ENCODE data around the gene COL15A1. TPM values are rescaled to one million over a fixed set of nuclear protein-coding genes. Genes with fewer than 3 reads are reported as not detected.

Gene COL15A1
- total RNA-seq, 1 experiment from 2014 or later: 0.22 TPM

DNA sequence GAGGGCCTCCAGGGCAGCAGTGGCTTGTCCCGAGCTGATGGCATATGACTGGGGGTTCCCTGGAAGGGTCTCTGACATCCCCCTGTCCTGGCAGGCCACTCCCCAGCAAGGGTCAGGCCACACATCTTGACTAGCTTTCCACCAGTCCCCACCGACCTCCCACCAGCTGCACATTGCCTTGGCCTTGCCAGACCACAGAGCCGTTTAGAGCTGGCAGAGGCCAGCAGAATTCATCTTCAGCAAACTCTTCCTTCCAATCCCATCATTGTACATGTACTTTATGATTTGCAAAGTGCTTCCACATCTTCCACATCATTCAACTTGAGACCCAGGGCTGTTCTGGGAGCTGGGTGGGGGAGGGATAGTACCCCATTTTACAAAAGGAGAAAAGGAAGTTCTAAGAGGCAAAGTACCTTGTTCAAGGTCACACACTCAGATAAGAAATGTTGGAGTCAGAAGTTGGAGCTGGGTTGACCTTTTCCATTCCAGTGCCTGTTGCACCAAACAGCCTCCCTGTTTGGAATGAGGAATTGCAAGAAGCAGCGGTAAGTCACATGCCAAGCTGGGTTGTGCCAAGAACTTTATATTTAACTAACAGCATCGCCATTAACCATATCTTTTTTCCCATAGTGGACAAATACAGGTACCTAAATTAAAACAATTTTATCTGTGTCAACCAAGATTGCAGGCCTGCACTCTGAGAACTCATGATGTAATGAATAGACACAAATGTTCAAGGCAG is 25.8 kb upstream of the COL15A1 start (continued):
- TF ChIP-seq, protein P1, sequence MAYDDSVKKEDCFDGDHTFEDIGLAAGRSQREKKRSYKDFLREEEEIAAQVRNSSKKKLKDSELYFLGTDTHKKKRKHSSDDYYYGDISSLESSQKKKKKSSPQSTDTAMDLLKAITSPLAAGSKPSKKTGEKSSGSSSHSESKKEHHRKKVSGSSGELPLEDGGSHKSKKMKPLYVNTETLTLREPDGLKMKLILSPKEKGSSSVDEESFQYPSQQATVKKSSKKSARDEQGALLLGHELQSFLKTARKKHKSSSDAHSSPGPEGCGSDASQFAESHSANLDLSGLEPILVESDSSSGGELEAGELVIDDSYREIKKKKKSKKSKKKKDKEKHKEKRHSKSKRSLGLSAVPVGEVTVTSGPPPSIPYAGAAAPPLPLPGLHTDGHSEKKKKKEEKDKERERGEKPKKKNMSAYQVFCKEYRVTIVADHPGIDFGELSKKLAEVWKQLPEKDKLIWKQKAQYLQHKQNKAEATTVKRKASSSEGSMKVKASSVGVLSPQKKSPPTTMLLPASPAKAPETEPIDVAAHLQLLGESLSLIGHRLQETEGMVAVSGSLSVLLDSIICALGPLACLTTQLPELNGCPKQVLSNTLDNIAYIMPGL (CRISPR knock-in tag; IDR thresholded peaks at IDR 0.05): no peak

GRCh38 chr9:98921732-98922131 is 22.0 kb upstream of the COL15A1 start:
- no peak overlapping the region for H3K4me3 Mint-ChIP-seq
- ChIA-PET CTCF (no interaction called here), POLR2A (interaction anchor here (0.6 kb wide), 1 partner anchor 130 kb away, joined by 3 read pairs; no protein-coding TSS in a partner anchor)
- H3K36me3 Mint-ChIP-seq: no peaks in the 10 kb centered on the region
- H3K27me3 Mint-ChIP-seq (ENCODE audit: low read depth): no peaks in the 10 kb centered on the region
- no peaks in the 10 kb centered on the region for H3K9me3 Mint-ChIP-seq
- TF ChIP-seq TCF7 (CRISPR knock-in tag; IDR thresholded peaks at IDR 0.05; ENCODE audit: low read depth) (no peak), FOXP1 (CRISPR knock-in tag; IDR thresholded peaks at IDR 0.05; ENCODE audit: borderline replicate concordance) (no peak), ZNF425 (CRISPR knock-in tag; conservative IDR thresholded peaks at IDR 0.05) (no peak), PREB (CRISPR knock-in tag; IDR thresholded peaks at IDR 0.05; ENCODE audit: borderline replicate concordance) (no peak), GTF2I (CRISPR knock-in tag; conservative IDR thresholded peaks at IDR 0.05) (no peak), ZNF263 (CRISPR knock-in tag; IDR thresholded peaks at IDR 0.05; ENCODE audit: low read depth) (no peak), ZNF138 (CRISPR knock-in tag; conservative IDR thresholded peaks at IDR 0.05) (no peak), NR2C2 (CRISPR knock-in tag; IDR thresholded peaks at IDR 0.05) (no peak), OVOL2 (CRISPR knock-in tag; IDR thresholded peaks at IDR 0.05; ENCODE audit: borderline replicate concordance) (no peak), KAT7 (CRISPR knock-in tag; IDR thresholded peaks at IDR 0.05; ENCODE audit: borderline replicate concordance) (no peak), FOXJ3 (CRISPR knock-in tag; IDR thresholded peaks at IDR 0.05; ENCODE audit: borderline replicate concordance) (no peak), GRHL2 (CRISPR knock-in tag; IDR thresholded peaks at IDR 0.05; ENCODE audit: insufficient replicate concordance, severe bottlenecking) (no peak), ZBTB21 (CRISPR knock-in tag; IDR thresholded peaks at IDR 0.05; ENCODE audit: borderline replicate concordance) (no peak)
- TF ChIP-seq, protein P2, sequence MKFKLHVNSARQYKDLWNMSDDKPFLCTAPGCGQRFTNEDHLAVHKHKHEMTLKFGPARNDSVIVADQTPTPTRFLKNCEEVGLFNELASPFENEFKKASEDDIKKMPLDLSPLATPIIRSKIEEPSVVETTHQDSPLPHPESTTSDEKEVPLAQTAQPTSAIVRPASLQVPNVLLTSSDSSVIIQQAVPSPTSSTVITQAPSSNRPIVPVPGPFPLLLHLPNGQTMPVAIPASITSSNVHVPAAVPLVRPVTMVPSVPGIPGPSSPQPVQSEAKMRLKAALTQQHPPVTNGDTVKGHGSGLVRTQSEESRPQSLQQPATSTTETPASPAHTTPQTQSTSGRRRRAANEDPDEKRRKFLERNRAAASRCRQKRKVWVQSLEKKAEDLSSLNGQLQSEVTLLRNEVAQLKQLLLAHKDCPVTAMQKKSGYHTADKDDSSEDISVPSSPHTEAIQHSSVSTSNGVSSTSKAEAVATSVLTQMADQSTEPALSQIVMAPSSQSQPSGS (CRISPR knock-in tag; IDR thresholded peaks at IDR 0.05; ENCODE audit: borderline replicate concordance, low read depth): no peak
- ATAC-seq (no peak), DNase-seq (ENCODE audit: low spot score) (no peak)
- peaks cover 13% of the 10 kb centered on the region for H3K4me1 Mint-ChIP-seq
- no peak overlapping the region for H3K27ac Mint-ChIP-seq

All from WTC11 (cell line).